Ishikawa (cell line): Measurements from ENCODE around the gene TMIE.

Experiments
- MAX ChIP-seq: IDR thresholded peaks from 2 replicates; pipeline ENCODE4 v1.6.1; 2012
- NFIC ChIP-seq: IDR thresholded peaks from 2 replicates; pipeline ENCODE4 v1.6.1; 2012
- TAF1 ChIP-seq: IDR thresholded peaks from 2 replicates; pipeline ENCODE4 v1.6.1; 2012; ENCODE audit warnings: low read depth, mild to moderate bottlenecking
- TCF12 ChIP-seq: IDR thresholded peaks from 2 replicates; pipeline ENCODE4 v1.6.1; 2012; ENCODE audit warnings: low read depth
- TEAD4 ChIP-seq: IDR thresholded peaks from 2 replicates; pipeline ENCODE4 v1.6.1; 2012
- TF ChIP-seq, protein P1 (sequence below): IDR thresholded peaks from 2 replicates; pipeline ENCODE4 v1.6.1; 2012
- TF ChIP-seq, protein P2 (sequence below): IDR thresholded peaks from 2 replicates; pipeline ENCODE4 v1.6.1; 2012; ENCODE audit warnings: low read depth, mild to moderate bottlenecking

TMIE gene

GRCh38 chr3:46759239-46760167 lies 58.3 kb downstream of the TMIE start:
- TF ChIP-seq TAF1 (no peak), TCF12 (no peak), TEAD4 (no peak), MAX (no peak), NFIC (no peak)
- TF ChIP-seq, protein P1, sequence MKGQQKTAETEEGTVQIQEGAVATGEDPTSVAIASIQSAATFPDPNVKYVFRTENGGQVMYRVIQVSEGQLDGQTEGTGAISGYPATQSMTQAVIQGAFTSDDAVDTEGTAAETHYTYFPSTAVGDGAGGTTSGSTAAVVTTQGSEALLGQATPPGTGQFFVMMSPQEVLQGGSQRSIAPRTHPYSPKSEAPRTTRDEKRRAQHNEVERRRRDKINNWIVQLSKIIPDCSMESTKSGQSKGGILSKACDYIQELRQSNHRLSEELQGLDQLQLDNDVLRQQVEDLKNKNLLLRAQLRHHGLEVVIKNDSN = no peak
- TF ChIP-seq, protein P2, sequence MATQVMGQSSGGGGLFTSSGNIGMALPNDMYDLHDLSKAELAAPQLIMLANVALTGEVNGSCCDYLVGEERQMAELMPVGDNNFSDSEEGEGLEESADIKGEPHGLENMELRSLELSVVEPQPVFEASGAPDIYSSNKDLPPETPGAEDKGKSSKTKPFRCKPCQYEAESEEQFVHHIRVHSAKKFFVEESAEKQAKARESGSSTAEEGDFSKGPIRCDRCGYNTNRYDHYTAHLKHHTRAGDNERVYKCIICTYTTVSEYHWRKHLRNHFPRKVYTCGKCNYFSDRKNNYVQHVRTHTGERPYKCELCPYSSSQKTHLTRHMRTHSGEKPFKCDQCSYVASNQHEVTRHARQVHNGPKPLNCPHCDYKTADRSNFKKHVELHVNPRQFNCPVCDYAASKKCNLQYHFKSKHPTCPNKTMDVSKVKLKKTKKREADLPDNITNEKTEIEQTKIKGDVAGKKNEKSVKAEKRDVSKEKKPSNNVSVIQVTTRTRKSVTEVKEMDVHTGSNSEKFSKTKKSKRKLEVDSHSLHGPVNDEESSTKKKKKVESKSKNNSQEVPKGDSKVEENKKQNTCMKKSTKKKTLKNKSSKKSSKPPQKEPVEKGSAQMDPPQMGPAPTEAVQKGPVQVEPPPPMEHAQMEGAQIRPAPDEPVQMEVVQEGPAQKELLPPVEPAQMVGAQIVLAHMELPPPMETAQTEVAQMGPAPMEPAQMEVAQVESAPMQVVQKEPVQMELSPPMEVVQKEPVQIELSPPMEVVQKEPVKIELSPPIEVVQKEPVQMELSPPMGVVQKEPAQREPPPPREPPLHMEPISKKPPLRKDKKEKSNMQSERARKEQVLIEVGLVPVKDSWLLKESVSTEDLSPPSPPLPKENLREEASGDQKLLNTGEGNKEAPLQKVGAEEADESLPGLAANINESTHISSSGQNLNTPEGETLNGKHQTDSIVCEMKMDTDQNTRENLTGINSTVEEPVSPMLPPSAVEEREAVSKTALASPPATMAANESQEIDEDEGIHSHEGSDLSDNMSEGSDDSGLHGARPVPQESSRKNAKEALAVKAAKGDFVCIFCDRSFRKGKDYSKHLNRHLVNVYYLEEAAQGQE = no peak
